B cell (primary cell): ENCODE measurements around the gene CAMK4.

ENCODE experiments used
- CTCF ChIP-seq: fragments of 200-600 bp; IDR thresholded peaks from one replicate; pipeline ENCODE4 v1.8.0; 2022; ENCODE audit warnings: antibody characterized with exemption, mild to moderate bottlenecking
- EZH2 ChIP-seq: IDR thresholded peaks from 2 replicates; pipeline ENCODE4 v1.6.1; 2012; ENCODE audit warnings: borderline replicate concordance, low read depth, mild to moderate bottlenecking, moderate library complexity, low read length; ENCODE audit not compliant: insufficient read depth, poor library complexity, severe bottlenecking

GRCh38 chr5:111532886-111533582, 308.9 kb downstream of the CAMK4 start:
- TF ChIP-seq CTCF, result no peak
- TF ChIP-seq EZH2, result no peak
